Tibial nerve (tissue), 4 donors: Measurements from ENCODE around the gene SCAPER.

Source experiments
- CTCF ChIP-seq, 5 experiments: fragments of 200-600 bp in 3 of 5; fragments of 450-650 bp in 2 of 5; sonication (generic) in 3 of 5; IDR thresholded peaks; one replicate each; pipeline ENCODE4 v1.5.1; 2016 to 2019; ENCODE audit warnings: antibody characterized with exemption in 5 of 5, mild to moderate bottlenecking in 3 of 5, moderate library complexity in 2 of 5
- EP300 ChIP-seq, 2 donors: sonication (generic); formaldehyde crosslinking; IDR thresholded peaks; one replicate each; pipeline ENCODE4 v1.6.1; 2017; ENCODE audit warnings: antibody characterized with exemption in 2 of 2, mild to moderate bottlenecking in 1 of 2
- POLR2A ChIP-seq, 2 donors: fragments of 450-650 bp; IDR thresholded peaks; one replicate each; pipeline ENCODE4 v1.6.1; 2017; ENCODE audit warnings: antibody characterized with exemption in 2 of 2, mild to moderate bottlenecking in 2 of 2, moderate library complexity in 2 of 2

- TF ChIP-seq CTCF (IDR thresholded peaks at IDR 0.05) (no peak), POLR2A (IDR thresholded peaks at IDR 0.05) (no peak), EP300 (IDR thresholded peaks at IDR 0.05) (no peak)
Observed at GRCh38 chr15:76349301-76350070, 555.7 kb downstream of the SCAPER start.
